Vagina (tissue), 2 donors: Measurements from ENCODE around the gene KITLG.
A peak's percentile ranks its signal among the peaks of the same experiment; 100 is the strongest.

Source experiments
- POLR2A ChIP-seq, 2 donors: fragments of 450-650 bp; IDR thresholded peaks; one replicate each; pipeline ENCODE4 v1.6.1; 2017; ENCODE audit warnings: antibody characterized with exemption in 2 of 2, mild to moderate bottlenecking in 2 of 2, moderate library complexity in 2 of 2
- POLR2AphosphoS5 ChIP-seq, 2 donors: sonication (generic); formaldehyde crosslinking; IDR thresholded peaks; one replicate each; pipeline ENCODE4 v1.9.0; 2017; ENCODE audit warnings: antibody characterized with exemption in 2 of 2, mild to moderate bottlenecking in 2 of 2, low read depth in 1 of 2; ENCODE audit not compliant: insufficient read depth in 1 of 2
- TF ChIP-seq, protein P1 (sequence below), 3 experiments: fragments of 450-650 bp in 2 of 3; fragments of 200-600 bp in 1 of 3; sonication (generic) in 1 of 3; IDR thresholded peaks; one replicate each; pipeline ENCODE4 v1.5.1; 2017 to 2019; ENCODE audit warnings: antibody characterized with exemption in 3 of 3, mild to moderate bottlenecking in 2 of 3, moderate library complexity in 2 of 3

DNA sequence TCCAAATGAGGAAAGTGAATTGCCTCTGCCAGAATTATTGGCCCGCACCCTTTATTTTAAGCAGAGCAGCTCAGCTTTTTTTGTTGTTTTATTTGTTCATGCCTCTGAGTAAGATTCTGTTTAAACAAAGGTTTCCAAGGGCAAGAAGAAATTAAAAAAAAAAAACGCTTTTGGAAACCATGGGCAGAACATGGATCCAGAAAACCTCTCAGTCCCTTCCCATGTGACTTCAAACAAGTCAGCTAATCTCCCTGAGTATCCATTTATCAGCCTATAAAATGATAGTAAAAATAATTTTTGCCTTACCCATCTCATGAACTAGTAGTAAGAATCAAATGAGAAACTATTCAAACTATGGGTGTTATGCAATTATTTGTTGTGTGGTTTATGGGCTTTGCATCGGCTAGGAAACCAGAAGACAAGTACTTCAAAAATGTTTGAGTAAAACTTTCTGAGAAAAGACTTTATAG lies 27.6 kb downstream of the KITLG start:
- TF ChIP-seq POLR2A (IDR thresholded peaks at IDR 0.05) (no peak), POLR2AphosphoS5 (IDR thresholded peaks at IDR 0.05; ENCODE audit: insufficient read depth in 1 of 2, low read depth in 1 of 2) (peak in 1 of 2 donors; percentile 27)
- TF ChIP-seq, protein P1, sequence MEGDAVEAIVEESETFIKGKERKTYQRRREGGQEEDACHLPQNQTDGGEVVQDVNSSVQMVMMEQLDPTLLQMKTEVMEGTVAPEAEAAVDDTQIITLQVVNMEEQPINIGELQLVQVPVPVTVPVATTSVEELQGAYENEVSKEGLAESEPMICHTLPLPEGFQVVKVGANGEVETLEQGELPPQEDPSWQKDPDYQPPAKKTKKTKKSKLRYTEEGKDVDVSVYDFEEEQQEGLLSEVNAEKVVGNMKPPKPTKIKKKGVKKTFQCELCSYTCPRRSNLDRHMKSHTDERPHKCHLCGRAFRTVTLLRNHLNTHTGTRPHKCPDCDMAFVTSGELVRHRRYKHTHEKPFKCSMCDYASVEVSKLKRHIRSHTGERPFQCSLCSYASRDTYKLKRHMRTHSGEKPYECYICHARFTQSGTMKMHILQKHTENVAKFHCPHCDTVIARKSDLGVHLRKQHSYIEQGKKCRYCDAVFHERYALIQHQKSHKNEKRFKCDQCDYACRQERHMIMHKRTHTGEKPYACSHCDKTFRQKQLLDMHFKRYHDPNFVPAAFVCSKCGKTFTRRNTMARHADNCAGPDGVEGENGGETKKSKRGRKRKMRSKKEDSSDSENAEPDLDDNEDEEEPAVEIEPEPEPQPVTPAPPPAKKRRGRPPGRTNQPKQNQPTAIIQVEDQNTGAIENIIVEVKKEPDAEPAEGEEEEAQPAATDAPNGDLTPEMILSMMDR (IDR thresholded peaks at IDR 0.05): no peak
